ENCODE data around the gene PCK2. TPM values are rescaled to one million over a fixed set of nuclear protein-coding genes. Genes with fewer than 3 reads are reported as not detected.
A peak's percentile ranks its signal among the peaks of the same experiment; 100 is the strongest.

Gene PCK2
- total RNA-seq, 4 donors from 2014 or later, result 10.5 to 13.5 (median 12.8) TPM

DNA sequence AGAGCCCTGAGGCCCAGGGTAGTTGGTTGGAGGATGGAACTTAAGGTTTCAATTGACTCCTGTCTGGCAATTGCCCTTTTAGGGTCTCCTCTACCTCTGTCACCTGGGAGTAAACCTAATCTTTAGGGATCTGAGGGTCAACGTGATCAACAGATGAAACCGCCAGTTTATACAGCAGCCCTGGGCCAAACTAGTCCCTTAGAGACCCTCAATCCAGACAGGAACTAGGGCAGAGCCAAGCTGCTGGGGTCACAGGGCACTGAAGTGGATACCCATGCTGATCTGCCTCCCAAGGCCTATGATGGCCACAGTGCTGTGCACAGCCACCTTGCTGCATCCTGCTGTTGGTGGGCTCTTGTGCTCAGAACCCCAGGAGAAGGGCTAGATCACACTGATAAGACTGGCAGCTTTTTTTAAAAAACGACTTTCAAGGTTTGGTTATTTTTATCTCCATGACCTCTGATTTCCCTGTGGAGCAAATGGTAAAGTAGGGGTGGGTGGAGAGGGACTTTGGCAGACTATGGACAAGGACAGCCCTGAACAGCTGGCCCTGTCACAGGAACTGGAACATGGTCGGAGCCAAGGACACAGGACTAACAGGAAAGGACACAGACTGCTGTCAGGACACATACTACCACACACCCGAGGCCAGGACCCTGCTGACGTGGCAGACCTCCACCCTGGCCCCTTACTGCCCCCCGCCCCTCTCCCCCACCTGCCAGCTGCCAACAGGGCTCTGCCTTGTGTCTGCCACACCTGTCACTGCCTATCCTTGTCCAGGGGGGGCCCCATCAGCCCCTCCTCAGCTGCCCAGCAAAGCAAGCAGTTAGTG, 36.8 kb downstream of the PCK2 start:
- WGBS, 2 donors, result 10 to 71% methylated on average over 1 to 5 of the region's 7 CpGs
- Histone ChIP-seq H3K4me1 (peaks cover 4 to 25% (median 5%) of the 10 kb centered on the region in 3 donors), H3K27me3 (no peaks in the 10 kb centered on the region), H3K36me3 (no peaks in the 10 kb centered on the region), H3K4me3 (no peak overlapping the region), H3K27ac (peak overlapping the region in 2 of 4 donors; percentile 59 to 81), H3K9me3 (no peaks in the 10 kb centered on the region)
- intact Hi-C loops (cut with DNase I), result no loop called here
- no peak for TF ChIP-seq POLR2A (IDR thresholded peaks at IDR 0.05)
- TF ChIP-seq, protein P1, sequence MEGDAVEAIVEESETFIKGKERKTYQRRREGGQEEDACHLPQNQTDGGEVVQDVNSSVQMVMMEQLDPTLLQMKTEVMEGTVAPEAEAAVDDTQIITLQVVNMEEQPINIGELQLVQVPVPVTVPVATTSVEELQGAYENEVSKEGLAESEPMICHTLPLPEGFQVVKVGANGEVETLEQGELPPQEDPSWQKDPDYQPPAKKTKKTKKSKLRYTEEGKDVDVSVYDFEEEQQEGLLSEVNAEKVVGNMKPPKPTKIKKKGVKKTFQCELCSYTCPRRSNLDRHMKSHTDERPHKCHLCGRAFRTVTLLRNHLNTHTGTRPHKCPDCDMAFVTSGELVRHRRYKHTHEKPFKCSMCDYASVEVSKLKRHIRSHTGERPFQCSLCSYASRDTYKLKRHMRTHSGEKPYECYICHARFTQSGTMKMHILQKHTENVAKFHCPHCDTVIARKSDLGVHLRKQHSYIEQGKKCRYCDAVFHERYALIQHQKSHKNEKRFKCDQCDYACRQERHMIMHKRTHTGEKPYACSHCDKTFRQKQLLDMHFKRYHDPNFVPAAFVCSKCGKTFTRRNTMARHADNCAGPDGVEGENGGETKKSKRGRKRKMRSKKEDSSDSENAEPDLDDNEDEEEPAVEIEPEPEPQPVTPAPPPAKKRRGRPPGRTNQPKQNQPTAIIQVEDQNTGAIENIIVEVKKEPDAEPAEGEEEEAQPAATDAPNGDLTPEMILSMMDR (IDR thresholded peaks at IDR 0.05), result no peak
- DNase-seq, result no peak

DNA sequence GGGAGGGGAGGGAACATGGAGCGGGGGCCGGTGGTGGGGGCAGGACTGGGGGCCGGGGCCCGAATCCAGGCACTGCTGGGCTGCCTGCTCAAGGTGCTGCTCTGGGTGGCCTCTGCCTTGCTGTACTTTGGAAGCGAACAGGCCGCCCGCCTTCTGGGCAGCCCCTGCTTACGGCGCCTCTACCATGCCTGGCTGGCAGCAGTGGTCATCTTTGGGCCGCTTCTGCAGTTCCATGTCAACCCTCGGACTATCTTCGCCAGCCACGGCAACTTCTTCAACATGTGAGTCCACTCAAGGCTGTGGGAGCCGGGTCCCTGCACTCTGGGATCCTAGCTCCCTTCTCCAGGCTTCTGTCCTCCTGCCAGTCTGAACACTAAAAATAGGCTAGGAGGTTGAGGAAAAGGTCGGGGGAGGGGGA, 37.4 kb downstream of the PCK2 start:
- peaks cover 5 to 28% (median 7%) of the 10 kb centered on the region in 3 donors for H3K4me1 ChIP-seq
- DNase-seq, result no peak
- H3K27me3 ChIP-seq, result no peaks in the 10 kb centered on the region
- no peaks in the 10 kb centered on the region for H3K9me3 ChIP-seq
- no peaks in the 10 kb centered on the region for H3K36me3 ChIP-seq
- no peak overlapping the region for H3K4me3 ChIP-seq
- 85 to 100% methylated on average over 1 to 8 of the region's 15 CpGs for WGBS, 2 donors
- intact Hi-C loops (cut with DNase I), result no loop called here
- H3K27ac ChIP-seq, result peak overlapping the region in 2 of 4 donors; percentile 59 to 81
- no peak for TF ChIP-seq POLR2A (IDR thresholded peaks at IDR 0.05)
- TF ChIP-seq, protein P1 (IDR thresholded peaks at IDR 0.05), result no peak

DNA sequence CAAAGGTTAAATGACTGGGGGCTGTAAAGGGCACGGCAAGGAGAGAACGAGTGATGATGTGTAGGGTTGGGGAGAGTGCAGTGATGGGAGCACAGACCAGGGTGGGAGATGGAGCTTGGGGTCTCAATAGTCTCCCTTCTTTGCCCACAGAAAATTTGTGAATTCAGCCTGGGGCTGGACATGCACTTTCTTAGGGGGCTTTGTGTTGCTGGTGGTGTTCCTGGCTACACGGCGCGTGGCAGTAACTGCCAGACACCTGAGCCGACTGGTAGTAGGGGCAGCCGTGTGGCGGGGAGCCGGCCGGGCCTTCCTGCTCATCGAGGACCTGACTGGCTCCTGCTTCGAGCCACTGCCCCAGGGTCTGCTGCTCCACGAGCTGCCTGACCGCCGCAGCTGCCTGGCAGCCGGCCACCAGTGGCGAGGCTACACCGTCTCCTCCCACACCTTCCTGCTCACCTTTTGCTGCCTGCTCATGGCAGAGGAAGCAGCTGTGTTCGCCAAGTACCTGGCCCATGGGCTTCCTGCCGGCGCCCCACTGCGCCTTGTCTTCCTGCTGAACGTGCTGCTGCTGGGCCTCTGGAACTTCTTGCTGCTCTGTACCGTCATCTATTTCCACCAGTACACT, 38.1 kb downstream of the PCK2 start:
- WGBS, 2 donors, result 42 to 44% methylated on average over 14 to 18 of the region's 24 CpGs
- Histone ChIP-seq H3K27ac (peak overlapping the region in 2 of 4 donors; percentile 59 to 81), H3K4me3 (no peak overlapping the region), H3K9me3 (no peaks in the 10 kb centered on the region), H3K4me1 (peaks cover 11 to 34% (median 13%) of the 10 kb centered on the region in 3 donors), H3K36me3 (peaks cover 0 to 1% (median 0%) of the 10 kb centered on the region in 3 donors), H3K27me3 (no peaks in the 10 kb centered on the region)
- intact Hi-C loops (cut with DNase I), result no loop called here
- TF ChIP-seq POLR2A (IDR thresholded peaks at IDR 0.05), result no peak
- TF ChIP-seq, protein P1 (IDR thresholded peaks at IDR 0.05), result no peak
- DNase-seq, result no peak

DNA sequence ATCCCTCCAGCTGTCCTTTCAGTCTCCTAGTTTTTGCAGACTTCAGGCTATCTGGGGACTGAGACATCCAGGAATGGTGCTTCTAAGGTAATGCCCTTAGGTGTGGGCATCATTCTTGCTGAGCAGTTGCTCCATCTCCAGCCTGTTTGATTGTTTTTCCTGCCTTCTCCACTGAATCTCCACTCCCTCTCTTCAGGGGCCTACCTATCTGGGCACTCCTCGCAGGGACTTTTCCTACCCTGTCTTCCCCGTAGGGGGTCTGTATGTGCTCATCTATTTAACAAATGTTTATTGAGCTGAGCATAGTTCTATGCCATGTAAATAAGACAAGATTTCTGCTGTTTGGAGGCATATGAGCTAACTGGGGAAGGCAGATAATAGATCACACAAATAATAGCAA, 38.9 kb downstream of the PCK2 start:
- Histone ChIP-seq H3K27ac (no peak overlapping the region), H3K36me3 (peaks cover 3 to 9% (median 5%) of the 10 kb centered on the region in 3 donors), H3K9me3 (no peaks in the 10 kb centered on the region), H3K4me1 (peaks cover 19 to 42% (median 20%) of the 10 kb centered on the region in 3 donors), H3K27me3 (no peaks in the 10 kb centered on the region), H3K4me3 (no peak overlapping the region)
- TF ChIP-seq, protein P1 (IDR thresholded peaks at IDR 0.05), result no peak
- TF ChIP-seq POLR2A (IDR thresholded peaks at IDR 0.05), result no peak
- no peak for DNase-seq
- intact Hi-C loops (cut with DNase I), result no loop called here
- 91 to 100% methylated on average over 2 of the region's 2 CpGs for WGBS, 2 donors

DNA sequence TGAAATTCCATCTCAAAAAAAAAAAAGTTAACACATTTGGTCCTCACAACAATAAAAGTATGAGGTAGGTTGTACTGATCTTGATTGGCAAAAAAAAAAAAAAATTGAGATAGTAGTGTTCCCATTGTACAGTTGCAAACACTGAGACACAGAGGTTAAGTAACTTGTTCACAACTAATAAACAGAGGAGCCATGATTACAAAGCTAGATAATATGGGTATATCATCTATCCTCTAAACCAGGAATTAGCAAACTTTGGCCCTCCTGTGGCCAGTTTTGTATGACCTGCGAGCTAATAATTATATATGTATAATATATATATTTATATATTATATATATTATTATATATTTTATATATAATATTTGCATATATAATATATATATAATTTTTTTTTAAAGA, 39.6 kb downstream of the PCK2 start:
- peaks cover 20 to 50% (median 25%) of the 10 kb centered on the region in 3 donors for H3K4me1 ChIP-seq
- intact Hi-C loops (cut with DNase I), result no loop called here
- no peak for DNase-seq
- TF ChIP-seq POLR2A (IDR thresholded peaks at IDR 0.05), result no peak
- TF ChIP-seq, protein P1 (IDR thresholded peaks at IDR 0.05), result no peak
- H3K36me3 ChIP-seq, result peaks cover 10 to 17% (median 12%) of the 10 kb centered on the region in 3 donors
- 73 to 94% methylated on average over 1 of the region's 1 CpG for WGBS, 2 donors
- no peak overlapping the region for H3K27ac ChIP-seq
- H3K27me3 ChIP-seq, result no peaks in the 10 kb centered on the region
- H3K4me3 ChIP-seq, result no peak overlapping the region
- H3K9me3 ChIP-seq, result no peaks in the 10 kb centered on the region
